ENCODE measurements around the gene SYNC. TPM values are rescaled to one million over a fixed set of nuclear protein-coding genes. Genes with fewer than 3 reads are reported as not detected.

The SYNC gene
- total and polyA plus RNA-seq, 2 donors (not counting 3 experiments of a cell fraction or from before 2014, with no cell fraction given): 3.5 to 9.4 TPM

GRCh38 chr1:32714277-32714676, 11.7 kb upstream of the SYNC start:
- H3K27me3 ChIP-seq (ENCODE audit: control insufficient read depth in 2 of 2, insufficient read depth in 2 of 2, low read length in 2 of 2): no peaks in the 10 kb centered on the region
- BruUV-seq (replicated peaks): no TSS peak
- H3K9me3 ChIP-seq (replicated peaks; ENCODE audit: control insufficient read depth, insufficient read depth, low read length): no peaks in the 10 kb centered on the region
- H3K27ac ChIP-seq (ENCODE audit: insufficient read depth, low read depth, low read length): no peak overlapping the region
- CTCF ChIA-PET: interaction anchor here (1.0 to 9.1 kb wide), 2 partner anchors 8 to 58 kb away, joined by 4 to 392 read pairs; no protein-coding TSS in a partner anchor
- H3K9me1 ChIP-seq (replicated peaks; ENCODE audit: control insufficient read depth, extremely low read depth, insufficient read depth, low read length): no peaks in the 10 kb centered on the region
- TF ChIP-seq CTCF (IDR thresholded peaks at IDR 0.05; ENCODE audit: extremely low read depth in 1 of 2, insufficient read depth in 1 of 2, low read depth in 1 of 2, low read length in 2 of 2): no peak
- TF ChIP-seq GATA2 (IDR thresholded peaks at IDR 0.05; ENCODE audit: insufficient read depth, insufficient read length, low read depth, low read length): no peak
- TF ChIP-seq POLR2AphosphoS5 (IDR thresholded peaks at IDR 0.05; ENCODE audit: insufficient read depth, low read depth, low read length): no peak
- no peak overlapping the region for H3K9ac ChIP-seq (replicated peaks; ENCODE audit: extremely low read depth, insufficient read depth, low read length)
- H3K4me2 ChIP-seq (ENCODE audit: insufficient read depth, low read length): no peak overlapping the region
- no peaks in the 10 kb centered on the region for H3K4me1 ChIP-seq (ENCODE audit: control insufficient read depth, extremely low read depth, insufficient read depth, low read length)
- intact Hi-C loops (cut with micrococcal nuclease) (no loop called here), dilution Hi-C loops (cut with MboI; ENCODE audit: extremely low pct_ligation_motif_present, low sequenced_read_pairs) (no loop called here)
- H3K4me3 ChIP-seq (replicated peaks in 1 of 3; ENCODE audit: insufficient read depth in 1 of 3, low read depth in 1 of 3, low read length in 3 of 3): no peak overlapping the region
- no peak overlapping the region for H2AFZ ChIP-seq (ENCODE audit: low read depth, low read length)
- no peaks in the 10 kb centered on the region for H3K36me3 ChIP-seq (ENCODE audit: control insufficient read depth in 2 of 2, extremely low read depth in 1 of 2, insufficient read depth in 2 of 2, low read length in 2 of 2)
- POLR2A ChIA-PET: no interaction called here
- H3K79me2 ChIP-seq (ENCODE audit: control insufficient read depth, insufficient read depth, low read length): no peaks in the 10 kb centered on the region
- no peak for FAIRE-seq
- no peak for DNase-seq (ENCODE audit: low read depth, low spot score)
- no peaks in the 10 kb centered on the region for H4K20me1 ChIP-seq (replicated peaks; ENCODE audit: control insufficient read depth, extremely low read depth, insufficient read depth, low read length)

- no peaks in the 10 kb centered on the region for H3K79me2 ChIP-seq (ENCODE audit: control insufficient read depth, insufficient read depth, low read length)
- H3K9me1 ChIP-seq (replicated peaks; ENCODE audit: control insufficient read depth, extremely low read depth, insufficient read depth, low read length): no peaks in the 10 kb centered on the region
- H3K9ac ChIP-seq (replicated peaks; ENCODE audit: extremely low read depth, insufficient read depth, low read length): no peak overlapping the region
- no peaks in the 10 kb centered on the region for H3K9me3 ChIP-seq (replicated peaks; ENCODE audit: control insufficient read depth, insufficient read depth, low read length)
- no peak overlapping the region for H3K27ac ChIP-seq (ENCODE audit: insufficient read depth, low read depth, low read length)
- no peak for DNase-seq (ENCODE audit: low read depth, low spot score)
- no peak overlapping the region for H2AFZ ChIP-seq (ENCODE audit: low read depth, low read length)
- no peaks in the 10 kb centered on the region for H3K27me3 ChIP-seq (ENCODE audit: control insufficient read depth in 2 of 2, insufficient read depth in 2 of 2, low read length in 2 of 2)
- no peaks in the 10 kb centered on the region for H3K4me1 ChIP-seq (ENCODE audit: control insufficient read depth, extremely low read depth, insufficient read depth, low read length)
- no peak for FAIRE-seq
- ChIA-PET POLR2A (interaction anchor here (0.6 kb wide), 1 partner anchor 12 kb away, joined by 6 read pairs; no protein-coding TSS in a partner anchor), CTCF (interaction anchor here (0.6 to 9.1 kb wide), 32 partner anchors 11 to 373 kb away, joined by 3 to 392 read pairs (median 14); partner anchors contain the start of genes FNDC5, S100PBP, SYNC and YARS1)
- no peak overlapping the region for H3K4me2 ChIP-seq (ENCODE audit: insufficient read depth, low read length)
- no TSS peak for BruUV-seq (replicated peaks)
- no peak for TF ChIP-seq CTCF (IDR thresholded peaks at IDR 0.05; ENCODE audit: extremely low read depth in 1 of 2, insufficient read depth in 1 of 2, low read depth in 1 of 2, low read length in 2 of 2)
- no peak for TF ChIP-seq MYC (IDR thresholded peaks at IDR 0.05; ENCODE audit: low read depth, low read length)
- no peak for TF ChIP-seq EZH2 (IDR thresholded peaks at IDR 0.05; ENCODE audit: borderline replicate concordance, low read depth, low read length, severe bottlenecking)
- no peak for TF ChIP-seq JUN (IDR thresholded peaks at IDR 0.05; ENCODE audit: borderline replicate concordance, insufficient read depth, insufficient read length, low read depth)
- TF ChIP-seq POLR2A (IDR thresholded peaks at IDR 0.05; ENCODE audit: low read depth, low read length): no peak
- no peaks in the 10 kb centered on the region for H3K36me3 ChIP-seq (ENCODE audit: control insufficient read depth in 2 of 2, extremely low read depth in 1 of 2, insufficient read depth in 2 of 2, low read length in 2 of 2)
- dilution Hi-C loops (cut with MboI; ENCODE audit: extremely low pct_ligation_motif_present, low sequenced_read_pairs): no loop called here
- no peak overlapping the region for H3K4me3 ChIP-seq (replicated peaks in 1 of 3; ENCODE audit: insufficient read depth in 1 of 3, low read depth in 1 of 3, low read length in 3 of 3)
- no peaks in the 10 kb centered on the region for H4K20me1 ChIP-seq (replicated peaks; ENCODE audit: control insufficient read depth, extremely low read depth, insufficient read depth, low read length)
- intact Hi-C loops (cut with micrococcal nuclease): no loop called here
Measured at GRCh38 chr1:32713081-32713480, 10.5 kb upstream of the SYNC start.
